ENCODE results near the gene NTM. TPM values are rescaled to one million over a fixed set of nuclear protein-coding genes. Genes with fewer than 3 reads are reported as not detected.
A peak's percentile ranks its signal among the peaks of the same experiment; 100 is the strongest.
"Not testable (repeated sequence)": the region's sequence is repeated elsewhere in the genome, so short reads cannot be mapped to it uniquely, and the experiment has no call there.

NTM gene
- total RNA-seq, 1 experiment from 2014 or later = 15.8 TPM

DNA sequence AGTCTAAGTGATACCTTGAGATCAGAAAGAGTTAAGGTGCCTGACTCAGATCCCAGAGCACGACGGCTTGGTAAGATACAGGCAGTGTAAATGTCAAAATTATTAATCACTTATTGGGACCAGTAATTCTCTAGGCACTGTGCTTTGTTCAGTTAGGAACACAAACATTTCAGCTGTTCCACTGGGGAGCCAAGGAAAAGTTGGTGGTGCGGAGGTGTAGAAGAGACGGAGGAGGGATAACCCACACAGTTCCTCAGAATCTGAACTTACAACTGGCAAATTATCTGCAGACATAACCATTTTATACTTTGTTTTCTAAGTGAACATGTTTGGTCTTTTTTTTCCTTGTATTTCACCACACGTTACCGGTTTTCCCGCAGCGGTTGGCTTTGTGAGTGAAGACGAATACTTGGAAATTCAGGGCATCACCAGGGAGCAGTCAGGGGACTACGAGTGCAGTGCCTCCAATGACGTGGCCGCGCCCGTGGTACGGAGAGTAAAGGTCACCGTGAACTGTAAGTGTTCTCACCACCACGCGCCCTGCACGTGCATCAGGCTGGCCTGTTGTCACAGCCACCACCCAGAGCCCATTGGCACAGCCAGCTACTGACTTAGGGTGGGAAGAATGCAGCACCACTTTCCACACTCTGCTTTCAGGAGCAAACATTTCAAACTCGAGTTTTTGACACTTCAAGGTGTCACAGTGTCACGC lies 937.0 kb downstream of the NTM start:
- no peak for DNase-seq (ENCODE audit: low read depth)

- no peak for DNase-seq (ENCODE audit: low read depth)
Measured at GRCh38 chr11:132310390-132311375, 940.3 kb downstream of the NTM start.

DNA sequence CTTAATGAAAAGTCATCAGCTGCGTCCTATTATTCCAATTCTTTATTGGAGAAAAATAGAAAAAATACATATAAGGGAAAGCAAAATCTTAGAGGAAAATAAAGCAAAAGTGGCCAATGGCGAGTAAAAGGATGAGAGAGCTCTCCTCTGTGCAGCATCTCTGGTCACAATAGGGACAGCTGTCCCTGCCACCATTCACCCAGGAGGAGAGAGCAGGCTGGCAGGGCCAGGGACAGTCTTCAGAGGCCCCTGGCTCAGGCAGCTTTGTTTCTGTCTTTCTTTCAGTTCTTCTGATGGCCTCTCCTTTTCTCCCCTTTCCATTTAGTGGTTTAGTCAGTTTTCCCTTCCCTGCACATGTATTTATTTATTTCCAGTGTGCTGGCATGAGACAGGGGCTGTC lies 941.3 kb downstream of the NTM start:
- DNase-seq (ENCODE audit: low read depth) = no peak

GRCh38 chr11:132312161-132312560 lies 941.7 kb downstream of the NTM start:
- peak; percentile 90 for DNase-seq (ENCODE audit: low read depth)

GRCh38 chr11:132312701-132313111 lies 942.3 kb downstream of the NTM start:
- DNase-seq (ENCODE audit: low read depth) = peak; percentile 58

DNA sequence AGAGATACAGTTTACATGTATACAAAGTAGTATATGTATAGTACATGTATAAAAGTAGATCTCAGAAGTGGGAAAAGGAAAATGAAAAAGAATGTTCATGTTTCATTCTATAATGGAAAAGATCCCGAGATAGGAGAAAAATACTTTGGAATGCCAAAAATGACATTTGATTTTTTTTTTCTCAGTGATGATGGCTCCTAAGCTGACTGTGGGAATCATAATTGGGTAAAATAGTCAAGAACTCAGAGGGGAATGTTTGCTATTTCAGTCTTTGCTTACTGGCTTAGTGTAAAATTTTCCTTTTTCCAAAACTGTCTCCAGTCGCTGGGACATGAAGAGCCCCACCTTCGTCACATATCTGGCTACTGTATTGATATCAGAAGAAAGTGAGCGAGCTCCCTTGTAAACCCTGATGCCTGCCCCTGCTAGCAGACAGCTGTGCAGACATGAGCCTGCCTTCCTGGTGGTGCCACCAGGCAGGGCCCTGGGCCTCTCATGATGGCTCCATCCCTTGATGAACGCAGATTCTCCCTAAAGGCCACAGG lies 944.6 kb downstream of the NTM start:
- no peak for DNase-seq (ENCODE audit: low read depth)

- no peak for DNase-seq (ENCODE audit: low read depth)
Measured at GRCh38 chr11:132315696-132316095, 945.3 kb downstream of the NTM start.

- peak; percentile 62 for DNase-seq (ENCODE audit: low read depth)
Measured at GRCh38 chr11:132318421-132319157, 948.2 kb downstream of the NTM start.

DNA sequence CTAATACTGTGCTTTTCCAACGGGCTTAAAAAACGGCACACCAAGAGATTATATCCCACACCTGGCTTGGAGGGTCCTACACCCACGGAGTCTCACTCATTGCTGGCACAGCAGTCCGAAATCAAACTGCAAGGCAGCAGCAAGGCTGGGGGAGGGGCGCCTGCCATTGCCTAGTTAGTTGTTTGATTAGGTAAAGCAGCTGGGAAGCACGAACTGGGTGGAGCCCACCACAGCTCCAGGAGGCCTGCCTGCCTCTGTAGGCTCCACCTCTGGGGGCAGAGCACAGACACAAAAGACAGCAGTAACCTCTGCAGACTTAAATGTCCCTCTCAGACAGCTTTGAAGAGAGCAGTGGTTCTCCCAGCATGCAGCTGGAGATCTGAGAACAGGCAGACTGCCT lies 949.0 kb downstream of the NTM start:
- DNase-seq (ENCODE audit: low read depth) = not testable (repeated sequence)

GRCh38 chr11:132330515-132330914 lies 960.1 kb downstream of the NTM start:
- no peak for DNase-seq (ENCODE audit: low read depth)

DNA sequence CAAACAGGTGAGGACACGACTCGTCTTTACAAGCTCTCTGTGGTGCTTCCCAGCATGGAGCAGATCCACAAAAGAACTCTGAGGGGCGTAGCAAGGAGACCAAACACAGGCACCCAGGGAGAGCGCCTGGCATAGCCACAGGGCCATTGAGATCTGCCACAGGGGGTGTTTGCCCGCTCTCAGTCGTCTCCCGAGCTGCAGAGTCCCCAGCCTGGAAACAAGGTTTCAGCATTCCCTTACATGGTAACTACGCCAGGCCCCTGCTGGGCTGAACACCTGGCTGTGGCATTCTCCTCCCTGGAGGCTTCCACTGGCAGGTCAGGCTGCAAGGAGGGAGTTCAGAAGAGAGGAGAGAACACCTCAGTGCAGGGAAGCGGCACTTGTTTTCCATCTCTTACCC lies 962.1 kb downstream of the NTM start:
- no peak for DNase-seq (ENCODE audit: low read depth)

- peak; percentile 12 for DNase-seq (ENCODE audit: low read depth)
Measured at GRCh38 chr11:132334769-132335280, 964.4 kb downstream of the NTM start.

DNA sequence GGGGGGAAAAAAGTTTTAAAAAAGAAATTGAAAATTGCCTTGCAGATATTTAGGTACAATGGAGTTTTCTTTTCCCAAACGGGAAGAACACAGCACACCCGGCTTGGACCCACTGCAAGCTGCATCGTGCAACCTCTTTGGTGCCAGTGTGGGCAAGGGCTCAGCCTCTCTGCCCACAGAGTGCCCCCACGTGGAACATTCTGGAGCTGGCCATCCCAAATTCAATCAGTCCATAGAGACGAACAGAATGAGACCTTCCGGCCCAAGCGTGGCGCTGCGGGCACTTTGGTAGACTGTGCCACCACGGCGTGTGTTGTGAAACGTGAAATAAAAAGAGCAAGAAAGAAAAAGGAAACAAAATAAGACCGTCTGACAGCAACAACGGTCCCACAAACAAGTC lies 964.9 kb downstream of the NTM start:
- no peak for DNase-seq (ENCODE audit: low read depth)

DNA sequence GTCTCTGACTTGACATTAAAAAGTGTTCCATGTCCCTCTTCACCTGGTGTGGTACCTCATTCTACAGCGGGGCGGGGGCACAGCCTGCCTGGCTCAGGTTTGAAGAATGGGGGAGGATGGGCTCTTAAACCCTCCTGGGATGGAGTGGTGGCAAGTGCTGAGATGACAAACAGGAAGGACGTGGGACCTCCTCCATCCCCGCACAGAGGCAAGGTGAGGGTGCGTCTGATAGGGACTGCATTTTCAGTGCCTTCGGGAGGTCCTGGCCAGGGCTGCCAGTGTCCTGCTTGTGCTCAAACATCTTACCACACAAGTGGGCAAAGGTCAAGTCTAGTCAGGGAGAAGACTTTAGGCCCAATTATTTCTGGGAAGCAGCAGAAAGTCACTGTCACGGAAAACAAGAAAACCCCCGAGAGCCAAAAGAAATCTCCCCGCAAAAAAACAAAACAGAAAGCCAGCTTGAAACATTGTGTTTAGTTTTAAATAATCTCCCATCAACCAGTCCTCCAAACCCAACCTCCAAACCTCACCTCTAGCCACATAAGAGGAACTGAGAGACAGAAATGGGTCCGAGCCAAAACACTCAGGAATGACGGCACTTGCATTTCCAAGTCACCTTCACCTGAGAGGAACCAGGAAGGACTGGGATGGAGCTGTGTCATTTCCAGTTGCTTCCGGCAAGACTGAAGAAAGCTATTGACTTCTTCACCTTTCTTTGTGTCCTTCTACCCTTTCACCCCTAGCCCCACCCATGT lies 966.5 kb downstream of the NTM start:
- no peak for DNase-seq (ENCODE audit: low read depth)

DNA sequence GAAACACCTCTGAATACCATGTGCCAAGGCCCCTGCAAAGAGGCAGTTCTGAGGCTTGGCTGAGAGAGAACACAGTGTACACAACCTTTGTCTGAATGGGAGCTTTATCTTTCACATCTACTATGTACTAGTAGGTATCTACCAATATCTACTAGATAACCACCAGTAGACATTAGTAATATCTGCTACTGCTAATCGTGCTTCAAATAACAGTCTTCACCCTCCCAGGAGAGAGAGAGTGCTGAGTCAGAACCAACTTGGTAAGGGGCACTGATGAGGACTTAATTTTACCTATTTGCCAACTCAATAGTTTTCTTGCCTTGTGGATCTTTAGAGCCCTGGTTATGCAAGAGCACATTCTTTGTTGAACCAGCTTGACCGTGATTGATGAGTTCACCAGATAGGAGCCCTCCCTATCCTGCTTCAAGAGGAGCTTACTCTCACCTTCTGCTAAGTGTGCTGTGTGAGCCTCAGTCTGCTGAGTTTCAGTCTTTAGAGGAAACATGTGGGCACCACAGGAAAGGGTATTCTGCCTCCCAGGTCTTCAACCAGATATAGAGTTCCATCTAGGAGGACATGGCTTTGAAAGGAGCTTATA lies 967.5 kb downstream of the NTM start:
- DNase-seq (ENCODE audit: low read depth) = no peak

GRCh38 chr11:132342408-132342807 lies 972.0 kb downstream of the NTM start:
- no peak for DNase-seq (ENCODE audit: low read depth)

DNA sequence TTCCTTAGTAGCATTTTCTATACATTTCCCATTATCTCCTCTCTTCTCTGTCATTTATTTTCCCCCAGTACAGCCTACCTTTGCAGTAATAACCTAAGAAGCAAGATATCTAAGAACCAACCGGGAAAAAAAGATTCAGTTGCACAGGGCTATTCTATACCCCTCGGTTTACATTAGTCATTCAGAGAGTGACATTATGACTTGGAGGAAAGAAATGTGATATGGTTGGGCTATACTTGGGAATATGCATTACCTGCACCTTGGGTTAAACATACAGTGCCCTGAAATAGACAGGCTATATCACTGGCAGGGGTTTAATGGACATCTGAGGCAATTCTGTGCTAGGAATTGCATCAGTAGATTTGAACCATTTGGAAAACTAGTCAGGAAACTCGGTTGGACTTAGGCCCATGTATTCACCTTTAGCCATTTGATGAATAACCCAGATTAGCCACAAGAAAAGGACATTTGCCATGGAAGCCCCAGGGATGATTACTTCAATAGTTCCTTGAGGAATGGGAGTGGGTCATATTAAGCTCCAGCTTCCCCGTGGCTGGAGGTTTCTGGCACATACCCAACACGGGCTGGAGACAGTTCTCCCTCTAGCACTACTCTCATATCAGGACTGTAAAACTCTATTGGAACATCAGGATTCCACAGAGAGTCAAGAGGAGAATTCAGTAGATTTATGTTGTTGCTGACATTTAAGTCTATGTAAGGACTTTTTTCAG lies 973.2 kb downstream of the NTM start:
- no peak for DNase-seq (ENCODE audit: low read depth)

- no peak for DNase-seq (ENCODE audit: low read depth)
Measured at GRCh38 chr11:132346558-132347148, 976.2 kb downstream of the NTM start.
